Measurements from ENCODE around the gene DGKI.

Gene DGKI

GRCh38 chr7:137547485-137547884 is 299.3 kb downstream of the DGKI start:
- no peak for TF ChIP-seq CTCF (IDR thresholded peaks at IDR 0.05; ENCODE audit: control insufficient read depth, extremely low read depth, insufficient read depth)
- no peak for DNase-seq (ENCODE audit: low read depth)
- no peak overlapping the region for H3K4me3 ChIP-seq (ENCODE audit: low read depth, low read length)

- no peak overlapping the region for H3K4me3 ChIP-seq (ENCODE audit: low read depth, low read length)
- TF ChIP-seq CTCF (IDR thresholded peaks at IDR 0.05; ENCODE audit: control insufficient read depth, extremely low read depth, insufficient read depth): no peak
- no peak for DNase-seq (ENCODE audit: low read depth)
These were observed 300.1 kb downstream of the DGKI start for GRCh38 chr7:137546671-137547070.

- no peak for DNase-seq (ENCODE audit: low read depth)
- no peak overlapping the region for H3K4me3 ChIP-seq (ENCODE audit: low read depth, low read length)
- TF ChIP-seq CTCF (IDR thresholded peaks at IDR 0.05; ENCODE audit: control insufficient read depth, extremely low read depth, insufficient read depth): no peak
These were observed 300.8 kb downstream of the DGKI start for GRCh38 chr7:137546009-137546408.

GRCh38 chr7:137545059-137545716 is 301.6 kb downstream of the DGKI start:
- no peak overlapping the region for H3K4me3 ChIP-seq (ENCODE audit: low read depth, low read length)
- DNase-seq (ENCODE audit: low read depth): no peak
- no peak for TF ChIP-seq CTCF (IDR thresholded peaks at IDR 0.05; ENCODE audit: control insufficient read depth, extremely low read depth, insufficient read depth)

GRCh38 chr7:137544453-137545058 is 302.2 kb downstream of the DGKI start:
- no peak for TF ChIP-seq CTCF (IDR thresholded peaks at IDR 0.05; ENCODE audit: control insufficient read depth, extremely low read depth, insufficient read depth)
- DNase-seq (ENCODE audit: low read depth): no peak

GRCh38 chr7:137539111-137539715 is 307.6 kb downstream of the DGKI start:
- no peak for TF ChIP-seq CTCF (IDR thresholded peaks at IDR 0.05; ENCODE audit: control insufficient read depth, extremely low read depth, insufficient read depth)

More at GRCh38 chr7:137544453-137545058, 302.2 kb downstream of the DGKI start:
- H3K4me3 ChIP-seq (ENCODE audit: low read depth, low read length): no peak overlapping the region

More at GRCh38 chr7:137539111-137539715, 307.6 kb downstream of the DGKI start:
- no peak overlapping the region for H3K4me3 ChIP-seq (ENCODE audit: low read depth, low read length)
- no peak for DNase-seq (ENCODE audit: low read depth)
